VCaP (cell line): ENCODE results near the gene SATL1.
A peak's percentile ranks its signal among the peaks of the same experiment; 100 is the strongest.

Experiments used
- H3K27ac ChIP-seq: fragments of 450-650 bp; 2 replicates; pipeline ENCODE4 v1.5.1; 2017
- TF ChIP-seq, protein P1 (sequence below): fragments of 450-650 bp; conservative IDR thresholded peaks from 2 replicates; pipeline ENCODE4 v1.5.1; 2017; ENCODE audit warnings: mild to moderate bottlenecking, moderate library complexity

The SATL1 gene

GRCh38 chrX:85136409-85136808, 107.2 kb downstream of the SATL1 start:
- no peak overlapping the region for H3K27ac ChIP-seq
- TF ChIP-seq, protein P1, sequence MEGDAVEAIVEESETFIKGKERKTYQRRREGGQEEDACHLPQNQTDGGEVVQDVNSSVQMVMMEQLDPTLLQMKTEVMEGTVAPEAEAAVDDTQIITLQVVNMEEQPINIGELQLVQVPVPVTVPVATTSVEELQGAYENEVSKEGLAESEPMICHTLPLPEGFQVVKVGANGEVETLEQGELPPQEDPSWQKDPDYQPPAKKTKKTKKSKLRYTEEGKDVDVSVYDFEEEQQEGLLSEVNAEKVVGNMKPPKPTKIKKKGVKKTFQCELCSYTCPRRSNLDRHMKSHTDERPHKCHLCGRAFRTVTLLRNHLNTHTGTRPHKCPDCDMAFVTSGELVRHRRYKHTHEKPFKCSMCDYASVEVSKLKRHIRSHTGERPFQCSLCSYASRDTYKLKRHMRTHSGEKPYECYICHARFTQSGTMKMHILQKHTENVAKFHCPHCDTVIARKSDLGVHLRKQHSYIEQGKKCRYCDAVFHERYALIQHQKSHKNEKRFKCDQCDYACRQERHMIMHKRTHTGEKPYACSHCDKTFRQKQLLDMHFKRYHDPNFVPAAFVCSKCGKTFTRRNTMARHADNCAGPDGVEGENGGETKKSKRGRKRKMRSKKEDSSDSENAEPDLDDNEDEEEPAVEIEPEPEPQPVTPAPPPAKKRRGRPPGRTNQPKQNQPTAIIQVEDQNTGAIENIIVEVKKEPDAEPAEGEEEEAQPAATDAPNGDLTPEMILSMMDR, result no peak

- no peak overlapping the region for H3K27ac ChIP-seq
- TF ChIP-seq, protein P1, result no peak
Measured at GRCh38 chrX:85115252-85115651, 128.3 kb downstream of the SATL1 start.

DNA sequence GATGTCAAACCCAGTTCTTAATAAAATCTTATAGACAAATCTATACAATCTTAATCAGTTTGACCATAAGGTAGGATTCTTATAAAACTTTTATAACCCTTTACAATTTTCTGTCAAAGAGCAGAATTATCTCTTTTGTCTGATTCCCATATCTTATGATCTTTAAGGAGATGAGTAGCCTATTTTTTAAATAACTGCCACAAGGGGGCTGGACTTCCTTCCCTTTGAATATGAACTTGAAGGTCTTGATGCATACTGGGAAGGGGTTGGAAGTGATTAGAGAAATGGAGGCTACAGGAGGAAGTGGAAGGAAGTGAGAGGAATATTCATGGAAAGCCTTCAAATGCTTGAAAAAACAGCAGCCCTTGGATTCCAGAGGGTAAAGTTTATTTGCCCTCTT, 128.8 kb downstream of the SATL1 start:
- H3K27ac ChIP-seq, result no peak overlapping the region
- TF ChIP-seq, protein P1, result no peak

DNA sequence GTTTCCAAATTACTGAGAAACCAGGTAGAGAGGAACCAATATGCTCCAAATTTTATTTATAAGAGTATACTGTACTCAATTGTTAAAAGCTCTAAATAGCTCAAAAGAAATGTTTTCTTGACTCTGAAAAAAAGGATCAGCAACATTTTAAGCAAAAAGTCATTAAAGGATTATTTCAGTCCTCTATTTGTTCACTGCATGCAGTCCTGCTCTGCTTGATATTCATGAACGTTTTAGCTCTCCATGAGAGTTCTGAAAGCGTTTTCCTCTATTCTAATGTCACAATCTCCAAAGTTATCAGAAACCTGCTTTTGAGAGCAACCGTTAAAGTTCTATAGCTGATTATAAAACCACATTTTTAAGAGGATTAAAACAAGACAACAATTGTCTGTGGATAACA, 129.4 kb downstream of the SATL1 start:
- TF ChIP-seq, protein P1, result no peak
- H3K27ac ChIP-seq, result no peak overlapping the region

DNA sequence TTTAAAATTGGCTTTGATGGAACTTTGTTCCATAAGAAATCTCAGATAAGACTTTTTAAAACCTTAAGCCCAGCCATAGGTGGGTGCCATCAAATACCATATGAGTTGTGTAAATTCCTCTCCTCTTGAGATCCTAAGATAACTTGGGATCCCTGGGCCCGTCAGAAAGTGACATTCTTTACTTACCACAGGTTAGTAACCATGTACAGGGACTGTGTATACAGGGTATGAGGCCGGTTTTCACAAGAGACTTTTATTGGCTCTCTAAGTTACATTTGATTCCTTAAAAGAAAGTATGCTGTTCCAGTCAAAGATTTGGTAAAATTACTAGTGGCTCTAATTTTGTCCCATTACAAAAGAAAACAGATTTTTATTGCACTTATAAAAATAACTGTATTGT, 129.8 kb downstream of the SATL1 start:
- TF ChIP-seq, protein P1, result no peak

GRCh38 chrX:85112293-85112692, 131.3 kb downstream of the SATL1 start:
- H3K27ac ChIP-seq, result no peak overlapping the region
- TF ChIP-seq, protein P1, result no peak

More for the DNA sequence above, 129.8 kb downstream of the SATL1 start:
- H3K27ac ChIP-seq, result no peak overlapping the region

GRCh38 chrX:85111347-85111746, 132.2 kb downstream of the SATL1 start:
- TF ChIP-seq, protein P1, result peak; percentile 80
- H3K27ac ChIP-seq, result no peak overlapping the region

GRCh38 chrX:85109235-85109634, 134.3 kb downstream of the SATL1 start:
- TF ChIP-seq, protein P1, result peak; percentile 50
- H3K27ac ChIP-seq, result no peak overlapping the region
